HepG2 (cell line): ENCODE results near the gene PRKCD. TPM values are rescaled to one million over a fixed set of nuclear protein-coding genes. Genes with fewer than 3 reads are reported as not detected.

ENCODE experiments used
- BCLAF1 ChIP-seq: fragments of 450-650 bp; IDR thresholded peaks from 2 replicates; pipeline ENCODE4 v1.6.1; 2017; ENCODE audit warnings: mild to moderate bottlenecking
- EEA1 ChIP-seq: sonication (generic); formaldehyde crosslinking; IDR thresholded peaks from 2 replicates; pipeline ENCODE4 v1.5.1; 2020; ENCODE audit warnings: mild to moderate bottlenecking, missing genetic modification reagents, borderline replicate concordance
- GLI4 ChIP-seq: sonication (generic); formaldehyde crosslinking; IDR thresholded peaks from 2 replicates; pipeline ENCODE4 v1.5.1; 2020; ENCODE audit warnings: missing genetic modification reagents, mild to moderate bottlenecking, moderate library complexity, borderline replicate concordance
- HNRNPUL1 ChIP-seq: fragments of 200-400 bp; formaldehyde crosslinking; IDR thresholded peaks from 2 replicates; pipeline ENCODE4 v1.6.1; 2017; ENCODE audit warnings: low read depth, mild to moderate bottlenecking, low read length, moderate library complexity
- LCORL ChIP-seq, 2 experiments: fragments of 450-650 bp in 1 of 2; sonication (generic) in 1 of 2; formaldehyde crosslinking in 1 of 2; IDR thresholded peaks; 2 replicates each; pipeline versions ENCODE4 v1.5.0 to v1.6.1; 2017 to 2020; ENCODE audit warnings: antibody characterized with exemption in 1 of 2, missing genetic modification reagents in 1 of 2
- NAIF1 ChIP-seq: sonication (generic); formaldehyde crosslinking; IDR thresholded peaks from 2 replicates; pipeline ENCODE4 v1.5.0; 2020; ENCODE audit warnings: mild to moderate bottlenecking, missing genetic modification reagents, borderline replicate concordance
- SATB2 ChIP-seq: sonication (generic); formaldehyde crosslinking; IDR thresholded peaks from 2 replicates; pipeline ENCODE4 v1.5.0; 2020; ENCODE audit warnings: missing genetic modification reagents
- polyA plus RNA-seq, 8 experiments: library from polyadenylated mRNA; depleted of rRNA in 3 of 8; stranded (reverse) in 7 of 8; unstranded in 1 of 8; fragments of >200 nt; fragmentation: Illumina TruSeq in 4 of 8; extraction: Trizol in 4 of 8; gene quantifications; 2 replicates each; pipeline versions ENCODE4 v1.2.1 to v1.2.3, GENCODE V29; 2011 to 2016; ENCODE audit warnings: low read depth in 4 of 8, missing spikeins in 1 of 8, mixed read lengths in 1 of 8; ENCODE audit not compliant: insufficient read depth in 1 of 8
- total RNA-seq, 5 experiments: library from RNA; depleted of rRNA; stranded (reverse); fragments of >200 nt; fragmentation: Illumina TruSeq; extraction: Trizol; gene quantifications; 2 replicates each; pipeline ENCODE4 v1.2.3, GENCODE V29; 2016; ENCODE audit warnings: low read depth in 1 of 5
- TF ChIP-seq, protein P1 (sequence below): sonication (generic); formaldehyde crosslinking; IDR thresholded peaks from 2 replicates; pipeline ENCODE4 v1.4.0; 2020; ENCODE audit warnings: mild to moderate bottlenecking, missing genetic modification reagents
- TF ChIP-seq, protein P2 (sequence below): sonication (generic); formaldehyde crosslinking; IDR thresholded peaks from 2 replicates; pipeline ENCODE4 v1.9.0; 2021; ENCODE audit warnings: missing genetic modification reagents, borderline replicate concordance
- TF ChIP-seq, protein P3 (sequence below): sonication (generic); formaldehyde crosslinking; IDR thresholded peaks from 2 replicates; pipeline ENCODE4 v1.5.0; 2020; ENCODE audit warnings: missing genetic modification reagents, mild to moderate bottlenecking, borderline replicate concordance
- TF ChIP-seq, protein P4 (sequence below): sonication (generic); formaldehyde crosslinking; IDR thresholded peaks from 2 replicates; pipeline ENCODE4 v1.5.0; 2020; ENCODE audit warnings: mild to moderate bottlenecking, missing genetic modification reagents

PRKCD gene
- total and polyA plus RNA-seq, 2 of the 13 experiments (the other 11 are each of a cell fraction or from before 2014, with no cell fraction given), result 1.6 to 40.7 TPM

GRCh38 chr3:53195602-53196574 lies 34.9 kb downstream of the PRKCD start (continued):
- TF ChIP-seq, protein P1, sequence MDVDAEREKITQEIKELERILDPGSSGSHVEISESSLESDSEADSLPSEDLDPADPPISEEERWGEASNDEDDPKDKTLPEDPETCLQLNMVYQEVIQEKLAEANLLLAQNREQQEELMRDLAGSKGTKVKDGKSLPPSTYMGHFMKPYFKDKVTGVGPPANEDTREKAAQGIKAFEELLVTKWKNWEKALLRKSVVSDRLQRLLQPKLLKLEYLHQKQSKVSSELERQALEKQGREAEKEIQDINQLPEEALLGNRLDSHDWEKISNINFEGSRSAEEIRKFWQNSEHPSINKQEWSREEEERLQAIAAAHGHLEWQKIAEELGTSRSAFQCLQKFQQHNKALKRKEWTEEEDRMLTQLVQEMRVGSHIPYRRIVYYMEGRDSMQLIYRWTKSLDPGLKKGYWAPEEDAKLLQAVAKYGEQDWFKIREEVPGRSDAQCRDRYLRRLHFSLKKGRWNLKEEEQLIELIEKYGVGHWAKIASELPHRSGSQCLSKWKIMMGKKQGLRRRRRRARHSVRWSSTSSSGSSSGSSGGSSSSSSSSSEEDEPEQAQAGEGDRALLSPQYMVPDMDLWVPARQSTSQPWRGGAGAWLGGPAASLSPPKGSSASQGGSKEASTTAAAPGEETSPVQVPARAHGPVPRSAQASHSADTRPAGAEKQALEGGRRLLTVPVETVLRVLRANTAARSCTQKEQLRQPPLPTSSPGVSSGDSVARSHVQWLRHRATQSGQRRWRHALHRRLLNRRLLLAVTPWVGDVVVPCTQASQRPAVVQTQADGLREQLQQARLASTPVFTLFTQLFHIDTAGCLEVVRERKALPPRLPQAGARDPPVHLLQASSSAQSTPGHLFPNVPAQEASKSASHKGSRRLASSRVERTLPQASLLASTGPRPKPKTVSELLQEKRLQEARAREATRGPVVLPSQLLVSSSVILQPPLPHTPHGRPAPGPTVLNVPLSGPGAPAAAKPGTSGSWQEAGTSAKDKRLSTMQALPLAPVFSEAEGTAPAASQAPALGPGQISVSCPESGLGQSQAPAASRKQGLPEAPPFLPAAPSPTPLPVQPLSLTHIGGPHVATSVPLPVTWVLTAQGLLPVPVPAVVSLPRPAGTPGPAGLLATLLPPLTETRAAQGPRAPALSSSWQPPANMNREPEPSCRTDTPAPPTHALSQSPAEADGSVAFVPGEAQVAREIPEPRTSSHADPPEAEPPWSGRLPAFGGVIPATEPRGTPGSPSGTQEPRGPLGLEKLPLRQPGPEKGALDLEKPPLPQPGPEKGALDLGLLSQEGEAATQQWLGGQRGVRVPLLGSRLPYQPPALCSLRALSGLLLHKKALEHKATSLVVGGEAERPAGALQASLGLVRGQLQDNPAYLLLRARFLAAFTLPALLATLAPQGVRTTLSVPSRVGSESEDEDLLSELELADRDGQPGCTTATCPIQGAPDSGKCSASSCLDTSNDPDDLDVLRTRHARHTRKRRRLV (CRISPR knock-in tag), result no peak
- TF ChIP-seq SATB2 (no peak), NAIF1 (CRISPR knock-in tag) (no peak), BCLAF1 (no peak), GLI4 (CRISPR knock-in tag) (no peak), EEA1 (no peak; the same call in 1 of the 2 replicates), LCORL (IDR thresholded peaks at IDR 0.05) (no peak), LCORL (CRISPR knock-in tag; IDR thresholded peaks at IDR 0.05) (peak; percentile 69; the same call in 1 of the 2 replicates), HNRNPUL1 (no peak)
- TF ChIP-seq, protein P2, sequence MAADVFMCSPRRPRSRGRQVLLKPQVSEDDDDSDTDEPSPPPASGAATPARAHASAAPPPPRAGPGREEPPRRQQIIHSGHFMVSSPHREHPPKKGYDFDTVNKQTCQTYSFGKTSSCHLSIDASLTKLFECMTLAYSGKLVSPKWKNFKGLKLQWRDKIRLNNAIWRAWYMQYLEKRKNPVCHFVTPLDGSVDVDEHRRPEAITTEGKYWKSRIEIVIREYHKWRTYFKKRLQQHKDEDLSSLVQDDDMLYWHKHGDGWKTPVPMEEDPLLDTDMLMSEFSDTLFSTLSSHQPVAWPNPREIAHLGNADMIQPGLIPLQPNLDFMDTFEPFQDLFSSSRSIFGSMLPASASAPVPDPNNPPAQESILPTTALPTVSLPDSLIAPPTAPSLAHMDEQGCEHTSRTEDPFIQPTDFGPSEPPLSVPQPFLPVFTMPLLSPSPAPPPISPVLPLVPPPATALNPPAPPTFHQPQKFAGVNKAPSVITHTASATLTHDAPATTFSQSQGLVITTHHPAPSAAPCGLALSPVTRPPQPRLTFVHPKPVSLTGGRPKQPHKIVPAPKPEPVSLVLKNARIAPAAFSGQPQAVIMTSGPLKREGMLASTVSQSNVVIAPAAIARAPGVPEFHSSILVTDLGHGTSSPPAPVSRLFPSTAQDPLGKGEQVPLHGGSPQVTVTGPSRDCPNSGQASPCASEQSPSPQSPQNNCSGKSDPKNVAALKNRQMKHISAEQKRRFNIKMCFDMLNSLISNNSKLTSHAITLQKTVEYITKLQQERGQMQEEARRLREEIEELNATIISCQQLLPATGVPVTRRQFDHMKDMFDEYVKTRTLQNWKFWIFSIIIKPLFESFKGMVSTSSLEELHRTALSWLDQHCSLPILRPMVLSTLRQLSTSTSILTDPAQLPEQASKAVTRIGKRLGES (CRISPR knock-in tag), result no peak
- TF ChIP-seq, protein P3, sequence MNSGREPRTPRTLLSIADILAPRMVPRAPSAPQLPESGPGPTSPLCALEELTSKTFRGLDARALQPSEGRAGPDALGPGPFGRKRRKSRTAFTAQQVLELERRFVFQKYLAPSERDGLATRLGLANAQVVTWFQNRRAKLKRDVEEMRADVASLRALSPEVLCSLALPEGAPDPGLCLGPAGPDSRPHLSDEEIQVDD, result no peak
- TF ChIP-seq, protein P4, sequence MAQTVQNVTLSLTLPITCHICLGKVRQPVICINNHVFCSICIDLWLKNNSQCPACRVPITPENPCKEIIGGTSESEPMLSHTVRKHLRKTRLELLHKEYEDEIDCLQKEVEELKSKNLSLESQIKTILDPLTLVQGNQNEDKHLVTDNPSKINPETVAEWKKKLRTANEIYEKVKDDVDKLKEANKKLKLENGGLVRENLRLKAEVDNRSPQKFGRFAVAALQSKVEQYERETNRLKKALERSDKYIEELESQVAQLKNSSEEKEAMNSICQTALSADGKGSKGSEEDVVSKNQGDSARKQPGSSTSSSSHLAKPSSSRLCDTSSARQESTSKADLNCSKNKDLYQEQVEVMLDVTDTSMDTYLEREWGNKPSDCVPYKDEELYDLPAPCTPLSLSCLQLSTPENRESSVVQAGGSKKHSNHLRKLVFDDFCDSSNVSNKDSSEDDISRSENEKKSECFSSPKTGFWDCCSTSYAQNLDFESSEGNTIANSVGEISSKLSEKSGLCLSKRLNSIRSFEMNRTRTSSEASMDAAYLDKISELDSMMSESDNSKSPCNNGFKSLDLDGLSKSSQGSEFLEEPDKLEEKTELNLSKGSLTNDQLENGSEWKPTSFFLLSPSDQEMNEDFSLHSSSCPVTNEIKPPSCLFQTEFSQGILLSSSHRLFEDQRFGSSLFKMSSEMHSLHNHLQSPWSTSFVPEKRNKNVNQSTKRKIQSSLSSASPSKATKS (CRISPR knock-in tag), result no peak
